ENCODE results near the gene PRPF38B.

DNA sequence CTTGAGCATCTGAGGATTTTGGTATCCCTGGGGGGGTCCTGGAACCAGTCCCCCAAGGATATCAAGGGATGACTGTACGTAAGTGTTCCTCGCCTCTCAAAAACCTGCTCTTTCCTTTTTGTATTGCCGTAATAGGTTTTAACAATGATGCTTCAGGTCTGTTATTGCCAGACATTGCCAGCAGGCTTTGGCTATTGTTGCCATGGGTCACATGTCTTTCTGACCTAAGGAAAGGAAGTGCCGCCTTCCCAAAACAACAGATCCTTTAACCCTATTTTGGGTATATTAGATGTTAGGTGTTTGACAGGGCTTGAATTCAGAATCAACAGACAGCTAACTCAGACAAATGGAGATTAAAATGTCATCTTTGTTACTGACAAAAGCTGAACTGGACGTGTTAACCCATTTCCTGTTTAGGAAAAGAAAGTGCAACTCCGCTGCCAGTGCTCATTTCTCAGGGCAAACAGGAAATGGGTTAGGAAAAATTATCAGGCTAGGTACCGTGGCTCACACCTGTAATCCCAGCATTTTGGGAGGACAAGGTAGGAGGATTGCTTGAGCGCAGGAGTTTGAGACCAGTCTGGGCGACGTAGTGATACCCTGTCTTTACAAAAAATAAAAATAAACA lies 12.4 kb upstream of the PRPF38B start:
- no peak for TF ChIP-seq POLR2AphosphoS5 (IDR thresholded peaks at IDR 0.05)
- TF ChIP-seq POLR2A (IDR thresholded peaks at IDR 0.05) = no peak
- TF ChIP-seq, protein P1, sequence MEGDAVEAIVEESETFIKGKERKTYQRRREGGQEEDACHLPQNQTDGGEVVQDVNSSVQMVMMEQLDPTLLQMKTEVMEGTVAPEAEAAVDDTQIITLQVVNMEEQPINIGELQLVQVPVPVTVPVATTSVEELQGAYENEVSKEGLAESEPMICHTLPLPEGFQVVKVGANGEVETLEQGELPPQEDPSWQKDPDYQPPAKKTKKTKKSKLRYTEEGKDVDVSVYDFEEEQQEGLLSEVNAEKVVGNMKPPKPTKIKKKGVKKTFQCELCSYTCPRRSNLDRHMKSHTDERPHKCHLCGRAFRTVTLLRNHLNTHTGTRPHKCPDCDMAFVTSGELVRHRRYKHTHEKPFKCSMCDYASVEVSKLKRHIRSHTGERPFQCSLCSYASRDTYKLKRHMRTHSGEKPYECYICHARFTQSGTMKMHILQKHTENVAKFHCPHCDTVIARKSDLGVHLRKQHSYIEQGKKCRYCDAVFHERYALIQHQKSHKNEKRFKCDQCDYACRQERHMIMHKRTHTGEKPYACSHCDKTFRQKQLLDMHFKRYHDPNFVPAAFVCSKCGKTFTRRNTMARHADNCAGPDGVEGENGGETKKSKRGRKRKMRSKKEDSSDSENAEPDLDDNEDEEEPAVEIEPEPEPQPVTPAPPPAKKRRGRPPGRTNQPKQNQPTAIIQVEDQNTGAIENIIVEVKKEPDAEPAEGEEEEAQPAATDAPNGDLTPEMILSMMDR (IDR thresholded peaks at IDR 0.05) = no peak
- no peak for TF ChIP-seq EP300 (IDR thresholded peaks at IDR 0.05)

Data from stomach (tissue), 4 donors.